Stimulated activated CD8-positive, alpha-beta memory T cell treated with anti-CD3 and anti-CD28 coated beads, Interleukin-12 subunit alpha, Interleukin-12 subunit beta, amount 100 ng/mL, for 1 hour (primary cell): ENCODE data around the gene ZXDC.

Source experiments
- DNase-seq: peaks from one replicate; pipeline ENCODE4 v3.0.0-alpha.2; 2020; ENCODE audit warnings: low read depth

The ZXDC gene

GRCh38 chr3:126510308-126510910 is 34.7 kb upstream of the ZXDC start:
- no peak for DNase-seq

- DNase-seq = no peak
These were observed 34.1 kb upstream of the ZXDC start for GRCh38 chr3:126509597-126510307.

GRCh38 chr3:126508564-126508964 is 32.9 kb upstream of the ZXDC start:
- no peak for DNase-seq

- DNase-seq = no peak
These were observed 32.2 kb upstream of the ZXDC start for GRCh38 chr3:126507886-126508285.

- DNase-seq = no peak
These were observed 28.0 kb upstream of the ZXDC start for GRCh38 chr3:126503701-126504100.

- DNase-seq = no peak
These were observed 27.0 kb upstream of the ZXDC start for GRCh38 chr3:126502656-126503055.

GRCh38 chr3:126501736-126502135 is 26.0 kb upstream of the ZXDC start:
- DNase-seq = no peak

- DNase-seq = no peak
These were observed 25.4 kb upstream of the ZXDC start for GRCh38 chr3:126501054-126501453.

- DNase-seq = no peak
These were observed 24.3 kb upstream of the ZXDC start for GRCh38 chr3:126500016-126500415.

GRCh38 chr3:126499401-126499800 is 23.7 kb upstream of the ZXDC start:
- no peak for DNase-seq

- no peak for DNase-seq
These were observed 23.2 kb upstream of the ZXDC start for GRCh38 chr3:126498929-126499328.

GRCh38 chr3:126498461-126498860 is 22.8 kb upstream of the ZXDC start:
- DNase-seq = no peak

- no peak for DNase-seq
These were observed 22.3 kb upstream of the ZXDC start for GRCh38 chr3:126497956-126498355.

GRCh38 chr3:126496894-126497850 is 21.5 kb upstream of the ZXDC start:
- DNase-seq = no peak

- DNase-seq = no peak
These were observed 20.1 kb upstream of the ZXDC start for GRCh38 chr3:126495786-126496185.

GRCh38 chr3:126494970-126495230 is 19.2 kb upstream of the ZXDC start:
- no peak for DNase-seq

- DNase-seq = no peak
These were observed 18.7 kb upstream of the ZXDC start for GRCh38 chr3:126494204-126494969.

GRCh38 chr3:126493739-126494138 is 18.0 kb upstream of the ZXDC start:
- no peak for DNase-seq

GRCh38 chr3:126493051-126493450 is 17.4 kb upstream of the ZXDC start:
- DNase-seq = no peak

GRCh38 chr3:126491221-126492013 is 15.7 kb upstream of the ZXDC start:
- DNase-seq = no peak

- no peak for DNase-seq
These were observed 14.9 kb upstream of the ZXDC start for GRCh38 chr3:126490619-126491018.
